H9 (cell line): ENCODE measurements around the gene ARHGDIB. TPM values are rescaled to one million over a fixed set of nuclear protein-coding genes. Genes with fewer than 3 reads are reported as not detected.

Experiments
- DNase-seq: peaks from one replicate; pipeline ENCODE4 v3.0.0-alpha.2; 2017
- H2AFZ ChIP-seq: one replicate; pipeline ENCODE4 v1.6.1; 2013; ENCODE audit warnings: mild to moderate bottlenecking, low read length, control low read depth, moderate library complexity
- H2AK5ac ChIP-seq: 2 replicates; pipeline ENCODE4 v1.6.1; 2013; ENCODE audit warnings: low read length, control low read depth, mixed read lengths; ENCODE audit not compliant: insufficient read length
- H2BK120ac ChIP-seq: one replicate; pipeline ENCODE4 v1.6.1; 2013; ENCODE audit warnings: low read depth, mild to moderate bottlenecking, low read length, control low read depth, inconsistent platforms; ENCODE audit not compliant: poor library complexity, severe bottlenecking
- H2BK12ac ChIP-seq: 2 replicates; pipeline ENCODE4 v1.6.1; 2013; ENCODE audit warnings: low read length, control low read depth, mixed read lengths, low read depth; ENCODE audit not compliant: insufficient read length
- H2BK15ac ChIP-seq: 2 replicates; pipeline ENCODE4 v1.6.1; 2013; ENCODE audit warnings: low read depth, low read length, control low read depth
- H2BK20ac ChIP-seq: one replicate; pipeline ENCODE4 v1.6.1; 2013; ENCODE audit warnings: low read depth, mild to moderate bottlenecking, low read length, control low read depth, inconsistent platforms; ENCODE audit not compliant: poor library complexity, severe bottlenecking
- H2BK5ac ChIP-seq: 2 replicates; pipeline ENCODE4 v1.6.1; 2013; ENCODE audit warnings: low read length, control low read depth, mixed read lengths; ENCODE audit not compliant: insufficient read length
- H3K14ac ChIP-seq: 2 replicates; pipeline ENCODE4 v1.6.1; 2013; ENCODE audit warnings: low read length, control low read depth; ENCODE audit not compliant: insufficient read depth
- H3K18ac ChIP-seq: 2 replicates; pipeline ENCODE4 v1.6.1; 2013; ENCODE audit warnings: low read depth, mild to moderate bottlenecking, mixed read lengths, low read length, control low read depth; ENCODE audit not compliant: insufficient read length
- H3K23ac ChIP-seq: 2 replicates; pipeline ENCODE4 v1.6.1; 2013; ENCODE audit warnings: low read length, control low read depth, mixed read lengths, low read depth; ENCODE audit not compliant: insufficient read length
- H3K23me2 ChIP-seq: 2 replicates; pipeline ENCODE4 v1.6.1; 2013; ENCODE audit warnings: low read depth, mild to moderate bottlenecking, mixed read lengths, low read length, control low read depth; ENCODE audit not compliant: insufficient read length, poor library complexity, severe bottlenecking
- H3K27ac ChIP-seq: 2 replicates; pipeline ENCODE4 v1.5.1; 2013; ENCODE audit warnings: low read length, control low read depth, mixed read lengths, low read depth; ENCODE audit not compliant: insufficient read length
- H3K27me3 ChIP-seq: 2 replicates; pipeline ENCODE4 v1.6.1; 2013; ENCODE audit warnings: low read length, control low read depth, inconsistent platforms; ENCODE audit not compliant: insufficient read depth
- H3K4ac ChIP-seq: 2 replicates; pipeline ENCODE4 v1.6.1; 2013; ENCODE audit warnings: low read depth, mild to moderate bottlenecking, control low read depth, inconsistent platforms, low read length, moderate library complexity
- H3K4me1 ChIP-seq: 2 replicates; pipeline ENCODE4 v1.6.1; 2013; ENCODE audit warnings: low read length, control low read depth, inconsistent platforms; ENCODE audit not compliant: insufficient read depth
- H3K4me2 ChIP-seq: 2 replicates; pipeline ENCODE4 v1.6.1; 2013; ENCODE audit warnings: low read length, control low read depth, mixed read lengths; ENCODE audit not compliant: insufficient read length, insufficient read depth
- H3K56ac ChIP-seq: 2 replicates; pipeline ENCODE4 v1.6.1; 2013; ENCODE audit warnings: low read depth, mild to moderate bottlenecking, mixed read lengths, low read length, control low read depth; ENCODE audit not compliant: insufficient read length
- H3K79me1 ChIP-seq: 2 replicates; pipeline ENCODE4 v1.6.1; 2013; ENCODE audit warnings: low read depth, mild to moderate bottlenecking, moderate library complexity, low read length, control low read depth, inconsistent platforms; ENCODE audit not compliant: insufficient read depth, poor library complexity, severe bottlenecking
- H3K79me2 ChIP-seq: 2 replicates; pipeline ENCODE4 v1.6.1; 2013; ENCODE audit warnings: low read length, control low read depth, inconsistent platforms; ENCODE audit not compliant: insufficient read depth
- H3K9ac ChIP-seq: 2 replicates; pipeline ENCODE4 v1.6.1; 2013; ENCODE audit warnings: low read length, control low read depth, mixed read lengths; ENCODE audit not compliant: insufficient read length; ENCODE audit errors: extremely low read depth
- H3K9me3 ChIP-seq: one replicate; pipeline ENCODE4 v1.6.1; 2013; ENCODE audit warnings: low read depth, low read length, inconsistent platforms; ENCODE audit not compliant: control insufficient read depth
- H3T11ph ChIP-seq: one replicate; pipeline ENCODE4 v1.6.1; 2013; ENCODE audit warnings: mild to moderate bottlenecking, low read length, control low read depth, inconsistent platforms
- H4K20me1 ChIP-seq: one replicate; pipeline ENCODE4 v1.6.1; 2013; ENCODE audit not compliant: control insufficient read depth, insufficient read length, insufficient read depth
- H4K5ac ChIP-seq: 2 replicates; pipeline ENCODE4 v1.6.1; 2013; ENCODE audit warnings: low read depth, mild to moderate bottlenecking, mixed read lengths, low read length, control low read depth; ENCODE audit not compliant: insufficient read length
- H4K8ac ChIP-seq: replicated peaks from 2 replicates; pipeline ENCODE4 v1.6.1; 2013; ENCODE audit warnings: low read length, control low read depth, mixed read lengths, low read depth; ENCODE audit not compliant: insufficient read length
- H4K91ac ChIP-seq: 2 replicates; pipeline ENCODE4 v1.6.1; 2013; ENCODE audit warnings: low read depth, mild to moderate bottlenecking, moderate library complexity, mixed read lengths, low read length, control low read depth; ENCODE audit not compliant: insufficient read length
- H3K27ac Mint-ChIP-seq, 3 experiments: 2 replicates in 2 of 3; 3 replicates in 1 of 3; pipeline ENCODE4 v1.8.0; 2020 to 2021; ENCODE audit warnings: mixed read lengths in 3 of 3, mild to moderate bottlenecking in 1 of 3, moderate library complexity in 1 of 3
- H3K27me3 Mint-ChIP-seq: 2 replicates; pipeline ENCODE4 v1.8.0; 2021; ENCODE audit warnings: low read depth, mild to moderate bottlenecking, moderate library complexity, mixed read lengths
- H3K36me3 Mint-ChIP-seq, 3 experiments: 2 replicates in 2 of 3; 3 replicates in 1 of 3; pipeline ENCODE4 v1.8.0; 2020 to 2021; ENCODE audit warnings: low read depth in 3 of 3, mixed read lengths in 3 of 3; ENCODE audit not compliant: insufficient read depth in 1 of 3
- H3K4me1 Mint-ChIP-seq, 2 experiments: 2 replicates each; pipeline ENCODE4 v1.8.0; 2020; ENCODE audit warnings: mixed read lengths in 2 of 2
- H3K4me3 Mint-ChIP-seq, 2 experiments: 2 replicates in 1 of 2; 3 replicates in 1 of 2; pipeline ENCODE4 v1.8.0; 2020 to 2021; ENCODE audit warnings: mild to moderate bottlenecking in 2 of 2, mixed read lengths in 2 of 2, moderate library complexity in 1 of 2
- H3K9me3 Mint-ChIP-seq, 2 experiments: 2 replicates in 1 of 2; 3 replicates in 1 of 2; pipeline ENCODE4 v1.8.0; 2020; ENCODE audit warnings: mild to moderate bottlenecking in 2 of 2, mixed read lengths in 2 of 2, moderate library complexity in 1 of 2
- CTCF ChIP-seq: fragments of 200-600 bp; sonication (generic); conservative IDR thresholded peaks from 3 replicates; pipeline ENCODE4 v1.8.0; 2021; ENCODE audit warnings: antibody characterized with exemption, mild to moderate bottlenecking
- WGBS: extraction: QIAGEN DNeasy Blood & Tissue Kit; methylation state at CpG from one replicate; pipeline ENCODE4 v1.1.7; 2013; ENCODE audit warnings: missing lambda C conversion rate, low lambda C conversion rate, mixed read lengths; ENCODE audit not compliant: insufficient read length; ENCODE audit errors: extremely low coverage; 5-methylcytosine and 5-hydroxymethylcytosine counted together
- total RNA-seq: library from RNA; stranded (reverse); gene quantifications from 2 replicates; pipeline ENCODE4 v1.2.1, GENCODE V29; 2021

ARHGDIB gene
- total RNA-seq, 1 experiment from 2014 or later = 0.44 TPM

GRCh38 chr12:14903386-14904098, 57.9 kb downstream of the ARHGDIB start:
- no peaks in the 10 kb centered on the region for H3K27me3 Mint-ChIP-seq
- no peak overlapping the region for H2AFZ ChIP-seq
- H3K36me3 Mint-ChIP-seq = no peaks in the 10 kb centered on the region
- no peak overlapping the region for H4K5ac ChIP-seq
- H3K4me3 Mint-ChIP-seq = no peak overlapping the region
- H2BK5ac ChIP-seq = no peak overlapping the region
- H2BK20ac ChIP-seq = no peak overlapping the region
- H3T11ph ChIP-seq = no peak overlapping the region
- H4K20me1 ChIP-seq = no peaks in the 10 kb centered on the region
- H2BK15ac ChIP-seq = no peak overlapping the region
- no peak for TF ChIP-seq CTCF
- no peak overlapping the region for H3K56ac ChIP-seq
- no peak overlapping the region for H2BK12ac ChIP-seq
- H3K18ac ChIP-seq = no peak overlapping the region
- no peak overlapping the region for H2AK5ac ChIP-seq
- peaks cover 0 to 4% of the 10 kb centered on the region in 2 experiments; a peak in 2 of 4 replicates for H3K4me1 Mint-ChIP-seq
- no peaks in the 10 kb centered on the region for H3K79me1 ChIP-seq
- H3K23ac ChIP-seq = no peak overlapping the region
- H3K4ac ChIP-seq = no peak overlapping the region
- no peak overlapping the region for H4K8ac ChIP-seq
- no peaks in the 10 kb centered on the region for H3K27me3 ChIP-seq
- no peak for DNase-seq
- H3K4me2 ChIP-seq = no peak overlapping the region
- no peak overlapping the region for H4K91ac ChIP-seq
- WGBS = no CpG with 5 or more reads among the region's 5 CpGs
- no peaks in the 10 kb centered on the region for H3K4me1 ChIP-seq
- H3K23me2 ChIP-seq = no peaks in the 10 kb centered on the region
- no peak overlapping the region for H2BK120ac ChIP-seq
- no peak overlapping the region for H3K27ac Mint-ChIP-seq
- no peaks in the 10 kb centered on the region for H3K79me2 ChIP-seq
- H3K9me3 Mint-ChIP-seq = no peaks in the 10 kb centered on the region
- no peaks in the 10 kb centered on the region for H3K9me3 ChIP-seq
- H3K9ac ChIP-seq = no peak overlapping the region
- no peak overlapping the region for H3K27ac ChIP-seq
- no peak overlapping the region for H3K14ac ChIP-seq
